Liver (tissue), 9 donors: ENCODE results near the gene CLCN2. TPM values are rescaled to one million over a fixed set of nuclear protein-coding genes. Genes with fewer than 3 reads are reported as not detected.
A peak's percentile ranks its signal among the peaks of the same experiment; 100 is the strongest.

Source experiments
- DNase-seq: peaks from one replicate; pipeline ENCODE4 v3.0.0-alpha.2; 2017; ENCODE audit warnings: low spot score
- H3K27ac ChIP-seq, 2 donors: one replicate each; pipeline ENCODE4 v1.7.0; 2013; ENCODE audit warnings: inconsistent platforms in 2 of 2, low read length in 2 of 2, control low read depth in 1 of 2, low read depth in 1 of 2, mild to moderate bottlenecking in 1 of 2
- H3K27me3 ChIP-seq, 4 donors: one replicate each; pipeline versions ENCODE4 v1.6.1 to v1.7.0; 2013; ENCODE audit warnings: low read length in 3 of 4, inconsistent platforms in 1 of 4, mild to moderate bottlenecking in 1 of 4, moderate library complexity in 1 of 4; ENCODE audit not compliant: control insufficient read depth in 4 of 4, insufficient read depth in 4 of 4
- H3K36me3 ChIP-seq, 4 donors: one replicate each; pipeline versions ENCODE4 v1.6.1 to v1.7.0; 2013; ENCODE audit warnings: low read length in 3 of 4, mild to moderate bottlenecking in 3 of 4, low read depth in 1 of 4, moderate library complexity in 1 of 4; ENCODE audit not compliant: control insufficient read depth in 4 of 4, insufficient read depth in 3 of 4
- H3K4me1 ChIP-seq, 4 donors: one replicate each; pipeline versions ENCODE4 v1.6.1 to v1.7.0; 2013; ENCODE audit warnings: low read length in 3 of 4, mild to moderate bottlenecking in 3 of 4, moderate library complexity in 1 of 4; ENCODE audit not compliant: control insufficient read depth in 4 of 4, insufficient read depth in 4 of 4
- H3K4me3 ChIP-seq, 3 donors: one replicate each; pipeline versions ENCODE4 v1.6.1 to v1.7.0; 2013; ENCODE audit warnings: low read length in 3 of 3, control low read depth in 1 of 3, low read depth in 1 of 3, mild to moderate bottlenecking in 1 of 3
- H3K9ac ChIP-seq, 2 donors: one replicate each; pipeline ENCODE4 v1.7.0; 2013; ENCODE audit warnings: low read length in 2 of 2, mild to moderate bottlenecking in 2 of 2, moderate library complexity in 2 of 2, control low read depth in 1 of 2, low read depth in 1 of 2
- H3K9me3 ChIP-seq, 4 donors: one replicate each; pipeline versions ENCODE4 v1.6.1 to v1.7.0; 2013; ENCODE audit warnings: low read length in 3 of 4; ENCODE audit not compliant: control insufficient read depth in 4 of 4
- EGR1 ChIP-seq, 2 donors: IDR thresholded peaks; 2 replicates each; pipeline ENCODE4 v1.6.1; 2016 to 2018; ENCODE audit warnings: antibody characterized with exemption in 2 of 2, low read depth in 2 of 2
- FOXA1 ChIP-seq: IDR thresholded peaks from 2 replicates; pipeline ENCODE4 v1.6.1; 2016; ENCODE audit warnings: antibody characterized with exemption
- FOXA2 ChIP-seq: IDR thresholded peaks from 2 replicates; pipeline ENCODE4 v1.6.1; 2016; ENCODE audit warnings: antibody characterized with exemption
- GABPA ChIP-seq, 2 donors: IDR thresholded peaks in 1 of 2; conservative IDR thresholded peaks in 1 of 2; 2 replicates each; pipeline ENCODE4 v1.6.1; 2016; ENCODE audit warnings: antibody characterized with exemption in 2 of 2, mild to moderate bottlenecking in 1 of 2, moderate library complexity in 1 of 2
- HNF4A ChIP-seq, 2 donors: conservative IDR thresholded peaks; 2 replicates each; pipeline ENCODE4 v1.6.1; 2016; ENCODE audit warnings: antibody characterized with exemption in 2 of 2, mild to moderate bottlenecking in 2 of 2
- HNF4G ChIP-seq: IDR thresholded peaks from 2 replicates; pipeline ENCODE4 v1.6.1; 2016; ENCODE audit warnings: antibody characterized with exemption
- JUND ChIP-seq, 2 donors: IDR thresholded peaks; 2 replicates each; pipeline ENCODE4 v1.6.1; 2016; ENCODE audit warnings: antibody characterized with exemption in 2 of 2
- NR2F2 ChIP-seq: IDR thresholded peaks from 2 replicates; pipeline ENCODE4 v1.6.1; 2016; ENCODE audit warnings: antibody characterized with exemption
- RAD21 ChIP-seq, 2 donors: IDR thresholded peaks; 2 replicates each; pipeline ENCODE4 v1.6.1; 2016; ENCODE audit warnings: antibody characterized with exemption in 2 of 2, mild to moderate bottlenecking in 2 of 2
- RXRA ChIP-seq, 2 donors: IDR thresholded peaks; 2 replicates each; pipeline ENCODE4 v1.6.1; 2017 to 2018; ENCODE audit warnings: antibody characterized with exemption in 2 of 2, mild to moderate bottlenecking in 1 of 2
- SP1 ChIP-seq: IDR thresholded peaks from 2 replicates; pipeline ENCODE4 v1.6.1; 2018; ENCODE audit warnings: antibody characterized with exemption, mild to moderate bottlenecking
- TAF1 ChIP-seq: conservative IDR thresholded peaks from 2 replicates; pipeline ENCODE4 v1.6.1; 2016; ENCODE audit warnings: antibody characterized with exemption, mild to moderate bottlenecking
- YY1 ChIP-seq: IDR thresholded peaks from 2 replicates; pipeline ENCODE4 v1.6.1; 2016; ENCODE audit warnings: antibody characterized with exemption, mild to moderate bottlenecking
- WGBS: extraction: QIAGEN DNeasy Blood & Tissue Kit; methylation state at CpG from one replicate; pipeline ENCODE4 v1.1.7; 2013; 5-methylcytosine and 5-hydroxymethylcytosine counted together
- polyA plus RNA-seq, 2 donors: library from polyadenylated mRNA; stranded (reverse) in 1 of 2; unstranded in 1 of 2; fragments of 200-250 nt in 1 of 2; fragments of >200 nt in 1 of 2; fragmentation: Nextera tagmentation in 1 of 2; extraction: Ambion mirVana in 1 of 2; gene quantifications; one replicate each; pipeline versions ENCODE4 v1.2.1 to v1.2.3, GENCODE V29; 2013 to 2015
- total RNA-seq, 2 donors: library from RNA; depleted of rRNA; stranded (reverse); fragments of >200 nt; gene quantifications; one replicate each; pipeline ENCODE4 v1.2.3, GENCODE V29; 2014
- TF ChIP-seq, protein P1 (sequence below): fragments of 150-350 bp; IDR thresholded peaks from 2 replicates; pipeline ENCODE4 v1.5.1; 2017; ENCODE audit warnings: improper control_type of control experiment, low read depth, low read length; ENCODE audit not compliant: missing input control
- TF ChIP-seq, protein P2 (sequence below): IDR thresholded peaks from 2 replicates; pipeline ENCODE4 v1.6.1; 2016; ENCODE audit warnings: antibody characterized with exemption
- TF ChIP-seq, protein P3 (sequence below): IDR thresholded peaks from 2 replicates; pipeline ENCODE4 v1.6.1; 2016; ENCODE audit warnings: antibody characterized with exemption, mild to moderate bottlenecking
- TF ChIP-seq, protein P4 (sequence below): IDR thresholded peaks from 2 replicates; pipeline ENCODE4 v1.6.1; 2016; ENCODE audit warnings: antibody characterized with exemption
- TF ChIP-seq, protein P5 (sequence below): IDR thresholded peaks from 2 replicates; pipeline ENCODE4 v1.6.1; 2016; ENCODE audit warnings: antibody characterized with exemption
- donor health status: healthy.
- donor health status: healthy.
- donor health status: healthy.
- donor health status: healthy.
- donor health status: healthy.

The CLCN2 gene
- total and polyA plus RNA-seq, 4 donors = 1.1 to 3.9 (median 2.6) TPM

DNA sequence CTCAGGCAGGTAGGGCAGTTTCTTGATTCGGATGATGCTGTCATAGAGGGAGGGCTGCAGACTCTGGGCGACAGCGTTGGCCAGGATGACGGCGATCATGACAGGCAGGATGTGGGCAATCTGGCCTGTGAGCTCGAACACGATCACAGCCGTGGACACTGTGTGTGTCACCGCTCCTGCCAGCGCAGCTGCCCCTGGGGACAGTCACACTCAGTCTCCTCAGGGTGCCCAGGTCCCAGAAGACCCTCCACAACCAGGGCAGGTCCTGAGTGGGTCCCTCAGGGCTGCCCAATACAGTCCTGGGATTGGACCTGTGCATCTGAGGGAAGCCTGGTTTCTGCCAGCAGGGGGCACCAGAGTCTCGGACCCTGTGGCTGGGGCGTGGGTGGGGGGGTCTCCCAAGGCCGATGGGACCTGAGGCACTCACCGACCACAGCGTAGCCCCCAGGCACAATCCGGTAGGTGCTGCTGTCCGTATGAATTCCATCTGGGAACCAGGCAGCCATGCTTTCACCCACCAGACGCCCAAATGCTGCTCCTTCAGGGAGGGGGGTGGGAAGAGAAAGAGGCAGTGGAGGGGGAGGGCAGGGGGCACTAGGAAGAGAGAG lies 7.2 kb downstream of the CLCN2 start:
- Histone ChIP-seq H3K27me3 (no peaks in the 10 kb centered on the region), H3K4me3 (no peak overlapping the region), H3K27ac (no peak overlapping the region), H3K4me1 (peaks cover 8 to 21% (median 14%) of the 10 kb centered on the region in 4 donors), H3K9ac (no peak overlapping the region), H3K36me3 (no peaks in the 10 kb centered on the region), H3K9me3 (no peaks in the 10 kb centered on the region)
- 52% methylated on average over 18 of the region's 18 CpGs for whole genome bisulfite sequencing
- TF ChIP-seq RAD21 (IDR thresholded peaks at IDR 0.05) = peak; percentile 54 to 77
- TF ChIP-seq, protein P1, sequence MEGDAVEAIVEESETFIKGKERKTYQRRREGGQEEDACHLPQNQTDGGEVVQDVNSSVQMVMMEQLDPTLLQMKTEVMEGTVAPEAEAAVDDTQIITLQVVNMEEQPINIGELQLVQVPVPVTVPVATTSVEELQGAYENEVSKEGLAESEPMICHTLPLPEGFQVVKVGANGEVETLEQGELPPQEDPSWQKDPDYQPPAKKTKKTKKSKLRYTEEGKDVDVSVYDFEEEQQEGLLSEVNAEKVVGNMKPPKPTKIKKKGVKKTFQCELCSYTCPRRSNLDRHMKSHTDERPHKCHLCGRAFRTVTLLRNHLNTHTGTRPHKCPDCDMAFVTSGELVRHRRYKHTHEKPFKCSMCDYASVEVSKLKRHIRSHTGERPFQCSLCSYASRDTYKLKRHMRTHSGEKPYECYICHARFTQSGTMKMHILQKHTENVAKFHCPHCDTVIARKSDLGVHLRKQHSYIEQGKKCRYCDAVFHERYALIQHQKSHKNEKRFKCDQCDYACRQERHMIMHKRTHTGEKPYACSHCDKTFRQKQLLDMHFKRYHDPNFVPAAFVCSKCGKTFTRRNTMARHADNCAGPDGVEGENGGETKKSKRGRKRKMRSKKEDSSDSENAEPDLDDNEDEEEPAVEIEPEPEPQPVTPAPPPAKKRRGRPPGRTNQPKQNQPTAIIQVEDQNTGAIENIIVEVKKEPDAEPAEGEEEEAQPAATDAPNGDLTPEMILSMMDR = peak; percentile 56
- no peak for TF ChIP-seq TAF1
- DNase-seq = peak; percentile 83

DNA sequence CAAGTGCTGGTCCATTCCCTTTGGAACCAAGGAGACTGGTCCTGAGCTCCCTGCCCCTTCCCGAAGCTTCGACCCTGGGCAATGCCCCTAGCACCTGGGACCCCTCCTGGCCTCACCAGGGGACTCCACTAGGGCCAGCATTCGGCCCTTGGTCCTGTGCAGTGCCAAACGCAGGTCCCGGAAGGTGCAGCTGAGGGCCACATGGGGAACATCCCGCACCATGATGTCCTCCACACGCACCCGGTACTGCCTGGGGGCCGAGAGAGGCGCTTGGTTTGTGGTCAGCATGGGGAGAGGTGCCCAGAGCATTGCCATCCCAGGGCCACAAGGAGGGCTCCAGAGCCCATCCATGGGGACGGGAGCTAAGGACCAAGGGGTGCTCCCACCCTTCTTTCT lies 7.9 kb downstream of the CLCN2 start:
- Histone ChIP-seq H3K4me1 (peaks cover 8 to 17% (median 14%) of the 10 kb centered on the region in 4 donors), H3K36me3 (no peaks in the 10 kb centered on the region), H3K9ac (no peak overlapping the region), H3K27ac (no peak overlapping the region), H3K9me3 (no peaks in the 10 kb centered on the region), H3K4me3 (no peak overlapping the region), H3K27me3 (no peaks in the 10 kb centered on the region)
- TF ChIP-seq HNF4G (no peak), HNF4A (conservative IDR thresholded peaks at IDR 0.05) (no peak), YY1 (no peak), NR2F2 (no peak), FOXA2 (no peak), FOXA1 (no peak), GABPA (IDR thresholded peaks at IDR 0.05 in 1 of 2, conservative IDR thresholded peaks at IDR 0.05 in 1 of 2) (no peak), EGR1 (IDR thresholded peaks at IDR 0.05; ENCODE audit: low read depth in 2 of 2) (no peak), TAF1 (no peak), JUND (IDR thresholded peaks at IDR 0.05) (no peak), SP1 (no peak), RAD21 (IDR thresholded peaks at IDR 0.05) (no peak), RXRA (IDR thresholded peaks at IDR 0.05) (no peak)
- TF ChIP-seq, protein P2, sequence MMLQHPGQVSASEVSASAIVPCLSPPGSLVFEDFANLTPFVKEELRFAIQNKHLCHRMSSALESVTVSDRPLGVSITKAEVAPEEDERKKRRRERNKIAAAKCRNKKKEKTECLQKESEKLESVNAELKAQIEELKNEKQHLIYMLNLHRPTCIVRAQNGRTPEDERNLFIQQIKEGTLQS = no peak
- TF ChIP-seq, protein P1 = no peak
- TF ChIP-seq, protein P3, sequence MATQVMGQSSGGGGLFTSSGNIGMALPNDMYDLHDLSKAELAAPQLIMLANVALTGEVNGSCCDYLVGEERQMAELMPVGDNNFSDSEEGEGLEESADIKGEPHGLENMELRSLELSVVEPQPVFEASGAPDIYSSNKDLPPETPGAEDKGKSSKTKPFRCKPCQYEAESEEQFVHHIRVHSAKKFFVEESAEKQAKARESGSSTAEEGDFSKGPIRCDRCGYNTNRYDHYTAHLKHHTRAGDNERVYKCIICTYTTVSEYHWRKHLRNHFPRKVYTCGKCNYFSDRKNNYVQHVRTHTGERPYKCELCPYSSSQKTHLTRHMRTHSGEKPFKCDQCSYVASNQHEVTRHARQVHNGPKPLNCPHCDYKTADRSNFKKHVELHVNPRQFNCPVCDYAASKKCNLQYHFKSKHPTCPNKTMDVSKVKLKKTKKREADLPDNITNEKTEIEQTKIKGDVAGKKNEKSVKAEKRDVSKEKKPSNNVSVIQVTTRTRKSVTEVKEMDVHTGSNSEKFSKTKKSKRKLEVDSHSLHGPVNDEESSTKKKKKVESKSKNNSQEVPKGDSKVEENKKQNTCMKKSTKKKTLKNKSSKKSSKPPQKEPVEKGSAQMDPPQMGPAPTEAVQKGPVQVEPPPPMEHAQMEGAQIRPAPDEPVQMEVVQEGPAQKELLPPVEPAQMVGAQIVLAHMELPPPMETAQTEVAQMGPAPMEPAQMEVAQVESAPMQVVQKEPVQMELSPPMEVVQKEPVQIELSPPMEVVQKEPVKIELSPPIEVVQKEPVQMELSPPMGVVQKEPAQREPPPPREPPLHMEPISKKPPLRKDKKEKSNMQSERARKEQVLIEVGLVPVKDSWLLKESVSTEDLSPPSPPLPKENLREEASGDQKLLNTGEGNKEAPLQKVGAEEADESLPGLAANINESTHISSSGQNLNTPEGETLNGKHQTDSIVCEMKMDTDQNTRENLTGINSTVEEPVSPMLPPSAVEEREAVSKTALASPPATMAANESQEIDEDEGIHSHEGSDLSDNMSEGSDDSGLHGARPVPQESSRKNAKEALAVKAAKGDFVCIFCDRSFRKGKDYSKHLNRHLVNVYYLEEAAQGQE = no peak
- TF ChIP-seq, protein P4, sequence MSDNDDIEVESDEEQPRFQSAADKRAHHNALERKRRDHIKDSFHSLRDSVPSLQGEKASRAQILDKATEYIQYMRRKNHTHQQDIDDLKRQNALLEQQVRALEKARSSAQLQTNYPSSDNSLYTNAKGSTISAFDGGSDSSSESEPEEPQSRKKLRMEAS = no peak
- TF ChIP-seq, protein P5, sequence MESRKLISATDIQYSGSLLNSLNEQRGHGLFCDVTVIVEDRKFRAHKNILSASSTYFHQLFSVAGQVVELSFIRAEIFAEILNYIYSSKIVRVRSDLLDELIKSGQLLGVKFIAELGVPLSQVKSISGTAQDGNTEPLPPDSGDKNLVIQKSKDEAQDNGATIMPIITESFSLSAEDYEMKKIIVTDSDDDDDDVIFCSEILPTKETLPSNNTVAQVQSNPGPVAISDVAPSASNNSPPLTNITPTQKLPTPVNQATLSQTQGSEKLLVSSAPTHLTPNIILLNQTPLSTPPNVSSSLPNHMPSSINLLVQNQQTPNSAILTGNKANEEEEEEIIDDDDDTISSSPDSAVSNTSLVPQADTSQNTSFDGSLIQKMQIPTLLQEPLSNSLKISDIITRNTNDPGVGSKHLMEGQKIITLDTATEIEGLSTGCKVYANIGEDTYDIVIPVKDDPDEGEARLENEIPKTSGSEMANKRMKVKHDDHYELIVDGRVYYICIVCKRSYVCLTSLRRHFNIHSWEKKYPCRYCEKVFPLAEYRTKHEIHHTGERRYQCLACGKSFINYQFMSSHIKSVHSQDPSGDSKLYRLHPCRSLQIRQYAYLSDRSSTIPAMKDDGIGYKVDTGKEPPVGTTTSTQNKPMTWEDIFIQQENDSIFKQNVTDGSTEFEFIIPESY = no peak
- WGBS = 96% methylated on average over 11 of the region's 11 CpGs
- DNase-seq = no peak
